OCI-LY7 (cell line): Measurements from ENCODE around the gene HOXD4. TPM values are rescaled to one million over a fixed set of nuclear protein-coding genes. Genes with fewer than 3 reads are reported as not detected.

Experiments
- BruUV-seq: library from RNA; stranded (reverse); fragments of 400-500 nt; replicated peaks from 2 replicates; lab custom pipeline; 2021; lab: Mats Ljungman, UMichigan
- CTCF ChIA-PET: fragments of 300-600 bp; sonication (Branson Sonifier 250); formaldehyde crosslinking; loops from one replicate; lab custom pipeline; 2022; ENCODE audit warnings: antibody characterized with exemption; ENCODE audit not compliant: unreplicated experiment; lab: Charles Lee
- POLR2A ChIA-PET: fragments of 300-600 bp; sonication (Branson Sonifier 250); formaldehyde crosslinking; loops from one replicate; lab custom pipeline; 2022; ENCODE audit warnings: antibody characterized with exemption; lab: Charles Lee
- DNase-seq: peaks from one replicate; pipeline ENCODE4 v3.0.0-alpha.2; 2015; ENCODE audit warnings: low spot score
- H2AFZ ChIP-seq: fragments of 200-600 bp; sonication (generic), shearing (Covaris generic); 2 replicates; pipeline ENCODE4 v1.6.1; 2014; ENCODE audit warnings: mild to moderate bottlenecking, antibody characterized with exemption, low read length, moderate library complexity
- H3K27ac ChIP-seq: fragments of 200-600 bp; sonication (generic); 2 replicates; pipeline ENCODE4 v1.5.1; 2014; ENCODE audit warnings: mixed run types, low read depth, mild to moderate bottlenecking, moderate library complexity, low read length, inconsistent platforms; ENCODE audit not compliant: poor library complexity, severe bottlenecking
- H3K36me3 ChIP-seq: fragments of 200-600 bp; sonication (generic); 2 replicates; pipeline ENCODE4 v1.6.1; 2014; ENCODE audit warnings: mild to moderate bottlenecking, antibody characterized with exemption, low read length, moderate library complexity, mixed read lengths; ENCODE audit not compliant: insufficient read depth
- H3K4me1 ChIP-seq: fragments of 200-600 bp; sonication (generic); 2 replicates; pipeline ENCODE4 v1.5.1; 2014; ENCODE audit warnings: mild to moderate bottlenecking, low read length; ENCODE audit not compliant: insufficient read depth, poor library complexity, severe bottlenecking
- H3K4me2 ChIP-seq: fragments of 200-600 bp; sonication (generic); 2 replicates; pipeline ENCODE4 v1.6.1; 2014; ENCODE audit warnings: mild to moderate bottlenecking, low read length
- H3K4me3 ChIP-seq: fragments of 200-600 bp; sonication (generic); 2 replicates; pipeline ENCODE4 v1.5.1; 2014; ENCODE audit warnings: mild to moderate bottlenecking, low read depth, low read length; ENCODE audit not compliant: poor library complexity, severe bottlenecking
- H3K79me2 ChIP-seq: fragments of 200-600 bp; sonication (generic); 2 replicates; pipeline ENCODE4 v1.6.1; 2016; ENCODE audit warnings: low read depth, mild to moderate bottlenecking, low read length, moderate library complexity, mixed read lengths; ENCODE audit not compliant: insufficient read depth
- H3K9me2 ChIP-seq: fragments of 200-600 bp; sonication (generic); 2 replicates; pipeline ENCODE4 v1.6.1; 2016; ENCODE audit warnings: mild to moderate bottlenecking, low read length, mixed read lengths; ENCODE audit not compliant: insufficient read depth
- H3K9me3 ChIP-seq: fragments of 200-600 bp; sonication (generic); 2 replicates; pipeline ENCODE4 v1.6.1; 2014; ENCODE audit warnings: mild to moderate bottlenecking, mixed run types, low read length, mixed read lengths
- H4K20me1 ChIP-seq: fragments of 200-600 bp; sonication (generic); 2 replicates; pipeline ENCODE4 v1.6.1; 2014; ENCODE audit warnings: mild to moderate bottlenecking, antibody characterized with exemption, low read length, moderate library complexity, mixed read lengths; ENCODE audit not compliant: insufficient read depth
- CTCF ChIP-seq: fragments of 200-600 bp; sonication (generic); conservative IDR thresholded peaks from 2 replicates; pipeline ENCODE4 v1.5.1; 2014; ENCODE audit warnings: mild to moderate bottlenecking, antibody characterized with exemption, low read length, moderate library complexity, mixed read lengths
- EZH2phosphoT487 ChIP-seq: fragments of 200-600 bp; sonication (generic); IDR thresholded peaks from 2 replicates; pipeline ENCODE4 v1.6.1; 2018; ENCODE audit warnings: low read depth, borderline replicate concordance, mild to moderate bottlenecking, mixed run types, antibody characterized with exemption, low read length, moderate library complexity, mixed read lengths
- intact Hi-C: fragments of 100-400 bp; cut with micrococcal nuclease; formaldehyde crosslinking; loops from one replicate; pipeline ENCODE4 v1.10.0; 2022; ENCODE audit not compliant: unreplicated experiment
- total RNA-seq, 2 experiments: library from RNA; depleted of rRNA in 1 of 2; stranded (reverse); fragments of >200 nt in 1 of 2; shearing (Covaris generic) in 1 of 2; gene quantifications; 2 replicates each; pipeline ENCODE4 v1.2.3, GENCODE V29; 2014 to 2022

Gene HOXD4
- total RNA-seq, 2 experiments from 2014 or later = not detected

DNA sequence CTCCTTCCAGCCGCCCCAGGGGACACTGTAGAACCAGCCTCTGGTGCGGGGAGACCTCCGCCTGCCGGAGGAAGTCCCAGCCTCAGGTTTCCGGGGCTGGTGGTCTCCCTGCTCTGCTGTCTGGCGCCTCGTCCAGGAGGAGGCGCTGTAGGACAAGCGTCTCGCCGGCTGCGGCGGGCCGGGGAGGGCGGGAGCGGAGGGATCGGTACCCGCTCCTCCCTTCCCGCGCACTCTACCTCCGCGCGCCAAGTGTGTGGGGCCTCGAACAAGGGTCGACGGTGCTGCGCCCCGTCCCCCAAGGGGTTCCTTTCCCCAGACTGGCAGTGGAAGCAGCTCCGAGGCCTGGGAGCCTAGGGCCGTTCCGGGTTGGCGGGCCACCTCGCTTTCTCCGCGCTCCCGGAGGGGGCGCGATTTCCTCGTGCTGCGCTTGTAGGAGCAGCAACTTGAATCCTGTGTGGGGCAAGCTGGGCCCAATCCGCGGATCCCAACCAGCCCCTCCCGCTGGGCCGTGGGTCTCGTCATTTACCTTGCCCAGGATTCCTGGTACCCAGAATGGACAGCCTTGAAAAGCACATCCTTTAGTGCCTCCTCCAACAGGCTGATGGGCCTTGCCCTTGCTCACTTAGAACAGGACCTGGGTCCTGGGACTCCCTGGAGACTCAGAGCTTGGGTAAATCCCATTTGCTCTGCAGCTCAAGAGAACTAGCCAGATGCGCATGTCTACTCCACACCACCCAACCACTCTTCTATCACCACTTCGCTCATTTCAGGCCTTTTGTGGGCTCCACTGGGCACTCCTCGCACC is 10.6 kb upstream of the HOXD4 start:
- Histone ChIP-seq H2AFZ (peak overlapping the region; percentile 8; the same call in 1 of the 2 replicates), H3K27ac (no peak overlapping the region), H3K4me1 (peaks cover 3% of the 10 kb centered on the region), H3K9me2 (no peaks in the 10 kb centered on the region), H3K4me3 (peak overlapping the region; percentile 57), H3K4me2 (peak overlapping the region; percentile 67; the same call in 1 of the 2 replicates), H3K79me2 (no peaks in the 10 kb centered on the region), H3K36me3 (no peaks in the 10 kb centered on the region), H4K20me1 (no peaks in the 10 kb centered on the region), H3K9me3 (no peaks in the 10 kb centered on the region)
- DNase-seq = peak; percentile 68
- POLR2A ChIA-PET = interaction anchor here (0.6 to 1.0 kb wide), 2 partner anchors 314 to 321 kb away, joined by 3 read pairs; no protein-coding TSS in a partner anchor
- CTCF ChIA-PET = interaction anchor here (0.6 to 0.9 kb wide), 5 partner anchors 46 to 373 kb away, joined by 3 to 14 read pairs (median 3); no protein-coding TSS in a partner anchor
- TF ChIP-seq CTCF (peak; percentile 80), EZH2phosphoT487 (no peak)
- BruUV-seq = no TSS peak
- intact Hi-C loops = loop anchor here (1.0 kb wide), 2 partner anchors 315 to 512 kb away; no protein-coding TSS in a partner anchor

GRCh38 chr2:176142281-176142680 is 9.1 kb upstream of the HOXD4 start:
- POLR2A ChIA-PET = no interaction called here
- Histone ChIP-seq H3K9me2 (no peaks in the 10 kb centered on the region), H3K4me3 (no peak overlapping the region), H3K27ac (no peak overlapping the region), H3K79me2 (no peaks in the 10 kb centered on the region), H4K20me1 (no peaks in the 10 kb centered on the region), H2AFZ (no peak overlapping the region), H3K4me2 (no peak overlapping the region), H3K4me1 (peaks cover 3% of the 10 kb centered on the region), H3K36me3 (no peaks in the 10 kb centered on the region), H3K9me3 (no peaks in the 10 kb centered on the region)
- CTCF ChIA-PET = no interaction called here
- TF ChIP-seq EZH2phosphoT487 = no peak
- TF ChIP-seq CTCF = no peak
- intact Hi-C loops = no loop called here
- DNase-seq = no peak
- BruUV-seq = no TSS peak
